Endothelial cell of umbilical vein (primary cell): ENCODE measurements around the gene ID1. TPM values are rescaled to one million over a fixed set of nuclear protein-coding genes. Genes with fewer than 3 reads are reported as not detected.

Source experiments
- BruUV-seq: library from RNA; stranded (reverse); fragments of 400-500 nt; replicated peaks from 2 replicates; lab custom pipeline; 2021; lab: Mats Ljungman, UMichigan
- CTCF ChIA-PET: fragments of 300-600, 350-600 bp; sonication (Branson Sonifier 250); formaldehyde crosslinking; loops from one replicate; lab custom pipeline; 2021; ENCODE audit warnings: antibody characterized with exemption, inconsistent platforms; lab: Charles Lee
- POLR2A ChIA-PET: fragments of 300-600, 350-600 bp; sonication (Branson Sonifier 250); formaldehyde crosslinking; loops from one replicate; lab custom pipeline; 2021; ENCODE audit warnings: antibody characterized with exemption, inconsistent platforms; lab: Charles Lee
- DNase-seq: peaks from one replicate; pipeline ENCODE4 v3.0.0-alpha.2; 2011; ENCODE audit warnings: low read depth, low spot score
- FAIRE-seq: peaks from 2 replicates; lab custom pipeline; 2011; peaks lifted over from hg19 to GRCh38; lab: Jason Lieb, UNC
- H2AFZ ChIP-seq: 2 replicates; pipeline ENCODE4 v1.6.0; 2012; ENCODE audit warnings: low read depth, low read length, control low read depth, inconsistent platforms
- H3K27ac ChIP-seq: 2 replicates; pipeline ENCODE4 v1.5.1; 2011; ENCODE audit warnings: low read depth, mild to moderate bottlenecking, control low read depth, low read length, moderate library complexity; ENCODE audit not compliant: insufficient read depth
- H3K27me3 ChIP-seq, 2 experiments: 2 replicates each; pipeline versions ENCODE4 v1.6.0 to v1.6.1; 2011; ENCODE audit warnings: low read length in 2 of 2, mixed read lengths in 1 of 2; ENCODE audit not compliant: control insufficient read depth in 2 of 2, insufficient read depth in 2 of 2
- H3K36me3 ChIP-seq, 2 experiments: 2 replicates in 1 of 2; 3 replicates in 1 of 2; pipeline ENCODE4 v1.5.1; 2011; ENCODE audit warnings: low read length in 2 of 2, mild to moderate bottlenecking in 1 of 2, moderate library complexity in 1 of 2; ENCODE audit not compliant: control insufficient read depth in 2 of 2, insufficient read depth in 2 of 2; ENCODE audit errors: extremely low read depth in 1 of 2
- H3K4me1 ChIP-seq: 3 replicates; pipeline ENCODE4 v1.5.1; 2011; ENCODE audit warnings: mild to moderate bottlenecking, low read length; ENCODE audit not compliant: control insufficient read depth, insufficient read depth; ENCODE audit errors: extremely low read depth
- H3K4me2 ChIP-seq: 2 replicates; pipeline ENCODE4 v1.6.1; 2011; ENCODE audit warnings: low read length, control low read depth, mixed read lengths; ENCODE audit not compliant: insufficient read depth
- H3K4me3 ChIP-seq, 3 experiments: fragments of 200-600 bp in 1 of 3; sonication (generic), shearing (Covaris generic) in 1 of 3; replicated peaks in 1 of 3; 2 replicates each; pipeline ENCODE4 v1.5.1; 2011 to 2016; ENCODE audit warnings: control low read depth in 3 of 3, low read length in 3 of 3, mild to moderate bottlenecking in 2 of 3, inconsistent platforms in 1 of 3, low read depth in 1 of 3, moderate library complexity in 1 of 3; ENCODE audit not compliant: insufficient read depth in 1 of 3
- H3K79me2 ChIP-seq: 2 replicates; pipeline ENCODE4 v1.6.0; 2012; ENCODE audit warnings: low read length, inconsistent platforms; ENCODE audit not compliant: control insufficient read depth, insufficient read depth
- H3K9ac ChIP-seq: replicated peaks from 2 replicates; pipeline ENCODE3; 2011; ENCODE audit warnings: low read length, control low read depth; ENCODE audit not compliant: insufficient read depth; ENCODE audit errors: extremely low read depth
- H3K9me1 ChIP-seq: replicated peaks from 3 replicates; pipeline ENCODE4 v1.6.0; 2011; ENCODE audit warnings: mild to moderate bottlenecking, low read length; ENCODE audit not compliant: control insufficient read depth, insufficient read depth; ENCODE audit errors: extremely low read depth
- H3K9me3 ChIP-seq: replicated peaks from 2 replicates; pipeline ENCODE4 v1.5.1; 2012; ENCODE audit warnings: low read length, inconsistent platforms; ENCODE audit not compliant: control insufficient read depth, insufficient read depth
- H4K20me1 ChIP-seq: replicated peaks from 2 replicates; pipeline ENCODE3; 2011; ENCODE audit warnings: mild to moderate bottlenecking, low read length; ENCODE audit not compliant: control insufficient read depth, insufficient read depth; ENCODE audit errors: extremely low read depth
- CTCF ChIP-seq, 2 donors: IDR thresholded peaks; 1 replicate in 1 of 2; 2 replicates in 1 of 2; pipeline ENCODE4 v1.5.1; 2011; ENCODE audit warnings: low read length in 2 of 2, mild to moderate bottlenecking in 2 of 2, moderate library complexity in 2 of 2, control low read depth in 1 of 2, inconsistent platforms in 1 of 2, low read depth in 1 of 2; ENCODE audit not compliant: insufficient read depth in 1 of 2; ENCODE audit errors: extremely low read depth in 1 of 2
- EZH2 ChIP-seq: IDR thresholded peaks from 2 replicates; pipeline ENCODE4 v1.6.1; 2012; ENCODE audit warnings: borderline replicate concordance, low read depth, mild to moderate bottlenecking, moderate library complexity, low read length, inconsistent platforms; ENCODE audit not compliant: severe bottlenecking
- FOS ChIP-seq: IDR thresholded peaks from 2 replicates; pipeline ENCODE4 v1.6.1; 2011; ENCODE audit warnings: mild to moderate bottlenecking, low read length, moderate library complexity, borderline replicate concordance; ENCODE audit not compliant: insufficient read depth
- GATA2 ChIP-seq: IDR thresholded peaks from 2 replicates; pipeline ENCODE4 v1.7.0; 2011; ENCODE audit warnings: low read depth, mild to moderate bottlenecking, moderate library complexity, mixed read lengths, low read length; ENCODE audit not compliant: insufficient read length, insufficient read depth
- JUN ChIP-seq: IDR thresholded peaks from 2 replicates; pipeline ENCODE4 v1.6.1; 2011; ENCODE audit warnings: borderline replicate concordance, low read depth; ENCODE audit not compliant: insufficient read length, insufficient read depth
- MAX ChIP-seq: IDR thresholded peaks from 2 replicates; pipeline ENCODE4 v1.6.1; 2011; ENCODE audit not compliant: insufficient read depth, insufficient read length
- MYC ChIP-seq: IDR thresholded peaks from one replicate; pipeline ENCODE4 v1.6.1; 2011; ENCODE audit warnings: mild to moderate bottlenecking, low read depth, low read length
- POLR2A ChIP-seq: IDR thresholded peaks from 2 replicates; pipeline ENCODE4 v1.6.1; 2012; ENCODE audit warnings: low read depth, mild to moderate bottlenecking, control low read depth, low read length
- POLR2AphosphoS5 ChIP-seq: IDR thresholded peaks from 2 replicates; pipeline ENCODE4 v1.6.1; 2012; ENCODE audit warnings: low read depth, mild to moderate bottlenecking, control low read depth, low read length, moderate library complexity; ENCODE audit not compliant: insufficient read depth
- dilution Hi-C: fragments of 300-500 bp; cut with MboI; formaldehyde crosslinking; loops from one replicate; pipeline ENCODE4 v1.15.0; 2019; ENCODE audit warnings: low sequenced_read_pairs; ENCODE audit not compliant: extremely low pct_ligation_motif_present
- intact Hi-C: fragments of 100-400 bp; cut with micrococcal nuclease; formaldehyde crosslinking; loops from one replicate; pipeline ENCODE4 v1.10.0; 2022
- polyA plus RNA-seq, 4 experiments: library from polyadenylated mRNA; depleted of rRNA in 3 of 4; stranded (reverse) in 3 of 4; unstranded in 1 of 4; fragments of >200 nt; gene quantifications; 2 replicates each; pipeline versions ENCODE4 v1.2.1 to v1.2.3, GENCODE V29; 2011 to 2012; ENCODE audit warnings: missing spikeins in 1 of 4
- total RNA-seq: library from RNA; stranded (reverse); gene quantifications from 2 replicates; pipeline ENCODE4 v1.2.3, GENCODE V29; 2021

The ID1 gene
- total and polyA plus RNA-seq, 2 donors (not counting 3 experiments of a cell fraction or from before 2014, with no cell fraction given) = 78.9 to 152 TPM

DNA sequence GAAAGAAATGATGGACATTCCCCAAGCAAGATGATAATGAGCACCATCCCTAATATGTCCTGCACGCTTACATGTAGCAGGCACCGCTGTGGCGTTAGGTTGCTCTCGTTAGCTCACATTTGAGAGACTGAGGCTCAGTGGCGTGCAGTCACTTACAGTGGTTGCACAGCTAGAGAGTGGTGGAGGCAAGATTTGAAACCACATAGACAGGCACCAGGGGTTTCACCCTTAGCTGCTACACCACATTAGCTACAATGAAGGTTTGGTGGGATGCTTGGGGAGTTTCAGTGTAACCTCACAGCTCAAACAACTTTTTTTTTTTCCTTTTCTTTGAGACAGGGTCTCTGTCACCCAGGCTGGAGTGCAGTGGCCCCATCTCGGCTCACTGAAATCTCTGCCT, 36.3 kb downstream of the ID1 start:
- Histone ChIP-seq H3K9me3 (no peaks in the 10 kb centered on the region), H4K20me1 (no peaks in the 10 kb centered on the region), H3K9ac (no peak overlapping the region), H3K4me1 (no peaks in the 10 kb centered on the region), H3K9me1 (no peaks in the 10 kb centered on the region), H3K4me2 (no peak overlapping the region), H3K36me3 (no peaks in the 10 kb centered on the region), H3K27ac (no peak overlapping the region), H2AFZ (no peak overlapping the region), H3K4me3 (no peak overlapping the region), H3K79me2 (no peaks in the 10 kb centered on the region), H3K27me3 (peaks cover 5 to 10% of the 10 kb centered on the region in 2 experiments)
- no TSS peak for BruUV-seq
- ChIA-PET POLR2A (interaction anchor here (0.6 kb wide), 1 partner anchor 186 kb away, joined by 3 read pairs; no protein-coding TSS in a partner anchor), CTCF (interaction anchor here (1.9 to 4.3 kb wide), 4 partner anchors 9 to 82 kb away, joined by 5 to 38 read pairs (median 14); no protein-coding TSS in a partner anchor)
- no peak for TF ChIP-seq POLR2A
- TF ChIP-seq EZH2 = no peak
- no peak for TF ChIP-seq JUN
- TF ChIP-seq MAX = no peak
- TF ChIP-seq MYC = no peak
- TF ChIP-seq GATA2 = no peak
- TF ChIP-seq CTCF (IDR thresholded peaks at IDR 0.05; ENCODE audit: extremely low read depth in 1 of 2, insufficient read depth in 1 of 2, low read depth in 1 of 2, low read length in 2 of 2) = no peak
- TF ChIP-seq FOS = no peak
- no peak for TF ChIP-seq POLR2AphosphoS5
- DNase-seq = no peak
- intact Hi-C loops = no loop called here
- no peak for FAIRE-seq
- dilution Hi-C loops = no loop called here
